Ishikawa (cell line): Measurements from ENCODE around the gene NBDY.

ENCODE experiments used
- CEBPB ChIP-seq: IDR thresholded peaks from 2 replicates; pipeline ENCODE4 v1.6.1; 2012
- CREB1 ChIP-seq: IDR thresholded peaks from 2 replicates; pipeline ENCODE4 v1.6.1; 2012; ENCODE audit warnings: low read depth
- EGR1 ChIP-seq: IDR thresholded peaks from 2 replicates; pipeline ENCODE4 v1.6.1; 2012
- EP300 ChIP-seq: IDR thresholded peaks from 2 replicates; pipeline ENCODE4 v1.6.1; 2012; ENCODE audit warnings: borderline replicate concordance
- FOXM1 ChIP-seq: IDR thresholded peaks from 2 replicates; pipeline ENCODE4 v1.6.1; 2012; ENCODE audit warnings: low read depth, borderline replicate concordance
- MAX ChIP-seq: IDR thresholded peaks from 2 replicates; pipeline ENCODE4 v1.6.1; 2012
- NFIC ChIP-seq: IDR thresholded peaks from 2 replicates; pipeline ENCODE4 v1.6.1; 2012
- RAD21 ChIP-seq: IDR thresholded peaks from 2 replicates; pipeline ENCODE4 v1.6.1; 2012; ENCODE audit warnings: low read depth
- REST ChIP-seq: IDR thresholded peaks from 2 replicates; pipeline ENCODE4 v1.6.1; 2012; ENCODE audit warnings: low read depth, mild to moderate bottlenecking
- TAF1 ChIP-seq: IDR thresholded peaks from 2 replicates; pipeline ENCODE4 v1.6.1; 2012; ENCODE audit warnings: low read depth, mild to moderate bottlenecking
- TCF12 ChIP-seq: IDR thresholded peaks from 2 replicates; pipeline ENCODE4 v1.6.1; 2012; ENCODE audit warnings: low read depth
- TEAD4 ChIP-seq: IDR thresholded peaks from 2 replicates; pipeline ENCODE4 v1.6.1; 2012
- USF1 ChIP-seq: IDR thresholded peaks from 2 replicates; pipeline ENCODE4 v1.6.1; 2012
- YY1 ChIP-seq: IDR thresholded peaks from 2 replicates; pipeline ENCODE4 v1.6.1; 2012; ENCODE audit warnings: low read depth
- ZBTB7A ChIP-seq: IDR thresholded peaks from 2 replicates; pipeline ENCODE4 v1.6.1; 2012; ENCODE audit warnings: low read depth

NBDY gene

GRCh38 chrX:56788717-56789122, 59.7 kb downstream of the NBDY start:
- TF ChIP-seq FOXM1 (no peak), EP300 (no peak), TEAD4 (no peak)

- no peak for TF ChIP-seq EP300
- no peak for TF ChIP-seq TCF12
- TF ChIP-seq USF1: no peak
- TF ChIP-seq MAX: no peak
- TF ChIP-seq YY1: no peak
Observed at GRCh38 chrX:56789518-56790070, 60.6 kb downstream of the NBDY start.

GRCh38 chrX:56790778-56791177, 61.7 kb downstream of the NBDY start:
- TF ChIP-seq TEAD4 (no peak), EGR1 (no peak), ZBTB7A (no peak), MAX (no peak), FOXM1 (no peak), REST (no peak), CEBPB (no peak), NFIC (no peak), USF1 (no peak)

- TF ChIP-seq REST: no peak
- no peak for TF ChIP-seq FOXM1
- no peak for TF ChIP-seq USF1
- TF ChIP-seq TEAD4: no peak
- no peak for TF ChIP-seq TAF1
- TF ChIP-seq NFIC: no peak
- no peak for TF ChIP-seq YY1
Observed at GRCh38 chrX:56791456-56791855, 62.4 kb downstream of the NBDY start.

- TF ChIP-seq TCF12: no peak
- no peak for TF ChIP-seq CREB1
- TF ChIP-seq RAD21: no peak
- no peak for TF ChIP-seq EP300
- no peak for TF ChIP-seq FOXM1
- TF ChIP-seq NFIC: no peak
- no peak for TF ChIP-seq ZBTB7A
- no peak for TF ChIP-seq CEBPB
Observed at GRCh38 chrX:56792270-56793111, 63.4 kb downstream of the NBDY start.

- TF ChIP-seq MAX (no peak), RAD21 (no peak), TEAD4 (no peak), REST (no peak), FOXM1 (no peak), CEBPB (no peak), EP300 (no peak), YY1 (no peak), TAF1 (no peak), CREB1 (no peak)
Observed at GRCh38 chrX:56793112-56793430, 64.0 kb downstream of the NBDY start.
